ENCODE measurements around the gene CLCNKA.
A peak's percentile ranks its signal among the peaks of the same experiment; 100 is the strongest.
"Not testable (repeated sequence)": the region's sequence is repeated elsewhere in the genome, so short reads cannot be mapped to it uniquely, and the experiment has no call there.

CLCNKA gene

DNA sequence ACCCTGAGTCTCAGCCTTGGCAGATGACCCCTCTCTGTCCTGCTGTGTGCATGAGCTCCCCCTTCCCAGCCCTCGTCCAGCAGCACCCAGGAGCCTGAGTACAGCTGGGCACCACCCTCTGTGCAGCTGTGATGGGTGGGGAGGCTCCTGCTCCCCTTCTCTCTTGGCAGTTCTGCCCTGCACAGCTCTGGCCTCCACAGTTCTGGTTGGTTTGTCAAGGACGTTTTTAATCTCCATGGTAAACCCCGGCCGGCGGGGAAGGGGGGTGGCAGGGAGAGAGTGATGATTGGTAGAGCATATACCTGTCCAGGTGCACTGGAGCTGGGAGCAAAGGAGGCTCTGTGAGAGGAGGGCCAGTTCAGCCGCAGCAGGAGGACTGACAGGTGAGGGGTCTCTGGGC lies at the start of gene CLCNKA:
TSS of gene CLCNKA (plus strand) at position 356 of the 400 bp plus-strand sequence. CDS start 584 bp downstream, outside the sequence.
- Mint-ChIP-seq H3K27me3 (peaks cover 34% of the 10 kb centered on the region), H3K4me3 (no peak within 1 kb of the TSS), H3K9me3 (no peaks in the 10 kb centered on the region), H3K36me3 (ENCODE audit: insufficient read depth) (no peaks in the 10 kb centered on the region), H3K4me1 (no peaks in the 10 kb centered on the region), H3K27ac (ENCODE audit: low read depth) (no peak within 1 kb of the TSS)
- DNase-seq (ENCODE audit: low spot score in 2 of 2), result no peak
- no peak for ATAC-seq (replicated peaks; ENCODE audit: extremely low read depth, poor library complexity, severe bottlenecking)

DNA sequence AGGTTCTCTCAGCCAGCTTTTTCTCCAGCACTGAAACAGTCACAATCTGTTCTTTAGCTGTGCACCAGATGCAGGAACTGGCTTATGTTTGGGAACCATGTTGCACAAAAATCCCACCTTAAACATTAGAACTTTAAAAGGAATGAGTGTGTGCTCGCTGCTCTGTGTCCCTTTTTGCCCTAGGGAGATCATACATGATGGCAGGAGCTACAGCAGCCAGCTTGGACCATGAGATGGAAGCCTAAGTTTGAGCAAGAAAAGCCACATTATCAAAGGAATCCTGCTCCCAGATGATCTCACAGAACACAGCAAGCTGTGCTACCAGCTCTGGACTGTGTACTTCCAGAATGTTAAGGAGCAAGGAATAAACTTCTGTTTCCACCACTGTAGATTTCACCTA lies 49.4 kb upstream of the CLCNKA start:
- Mint-ChIP-seq H3K4me1 (peaks cover 41% of the 10 kb centered on the region), H3K9me3 (no peaks in the 10 kb centered on the region), H3K4me3 (no peak overlapping the region), H3K36me3 (ENCODE audit: insufficient read depth) (peaks cover 32% of the 10 kb centered on the region), H3K27ac (ENCODE audit: low read depth) (no peak overlapping the region), H3K27me3 (no peaks in the 10 kb centered on the region)
- no peak for DNase-seq (ENCODE audit: low spot score in 2 of 2)
- ATAC-seq (replicated peaks; ENCODE audit: extremely low read depth, poor library complexity, severe bottlenecking), result no peak

GRCh38 chr1:15973772-15974171 lies 48.1 kb upstream of the CLCNKA start:
- DNase-seq (ENCODE audit: low spot score in 2 of 2), result no peak
- no peak for ATAC-seq (replicated peaks; ENCODE audit: extremely low read depth, poor library complexity, severe bottlenecking)
- peaks cover 27% of the 10 kb centered on the region for H3K36me3 Mint-ChIP-seq (ENCODE audit: insufficient read depth)
- no peak overlapping the region for H3K4me3 Mint-ChIP-seq
- no peaks in the 10 kb centered on the region for H3K9me3 Mint-ChIP-seq
- no peaks in the 10 kb centered on the region for H3K27me3 Mint-ChIP-seq
- H3K4me1 Mint-ChIP-seq, result peaks cover 30% of the 10 kb centered on the region
- H3K27ac Mint-ChIP-seq (ENCODE audit: low read depth), result no peak overlapping the region

GRCh38 chr1:15974855-15975254 lies 47.0 kb upstream of the CLCNKA start:
- DNase-seq (ENCODE audit: low spot score in 2 of 2), result no peak
- H3K36me3 Mint-ChIP-seq (ENCODE audit: insufficient read depth), result peaks cover 24% of the 10 kb centered on the region
- no peaks in the 10 kb centered on the region for H3K27me3 Mint-ChIP-seq
- peaks cover 30% of the 10 kb centered on the region for H3K4me1 Mint-ChIP-seq
- no peak for ATAC-seq (replicated peaks; ENCODE audit: extremely low read depth, poor library complexity, severe bottlenecking)
- H3K4me3 Mint-ChIP-seq, result peak overlapping the region; percentile 94
- peak overlapping the region; percentile 90 for H3K27ac Mint-ChIP-seq (ENCODE audit: low read depth)
- no peaks in the 10 kb centered on the region for H3K9me3 Mint-ChIP-seq

DNA sequence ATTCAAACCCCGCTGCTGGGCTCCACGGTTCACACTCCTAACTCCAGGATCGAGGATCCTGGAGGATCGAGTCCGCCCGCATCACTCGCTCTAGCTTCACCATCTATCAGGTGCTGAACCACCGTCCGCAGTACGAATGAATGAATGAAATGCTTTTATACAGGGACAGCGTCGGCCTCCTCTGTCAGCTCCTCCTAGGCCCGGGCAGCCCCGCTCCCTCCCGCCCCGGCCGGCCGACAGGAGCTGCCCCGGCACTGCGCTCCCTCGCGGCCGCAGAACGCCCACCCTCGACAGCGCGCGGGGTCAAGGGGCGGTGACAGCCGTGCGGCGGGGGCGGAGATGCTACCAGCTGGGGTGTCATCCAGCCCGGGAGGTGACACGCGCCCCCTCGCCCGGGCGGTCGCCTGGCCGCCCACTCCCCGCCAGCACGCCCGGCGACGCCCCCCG lies 46.5 kb upstream of the CLCNKA start:
- Mint-ChIP-seq H3K4me3 (peak overlapping the region; percentile 94), H3K27ac (ENCODE audit: low read depth) (peak overlapping the region; percentile 90), H3K27me3 (no peaks in the 10 kb centered on the region), H3K36me3 (ENCODE audit: insufficient read depth) (peaks cover 19% of the 10 kb centered on the region), H3K4me1 (peaks cover 30% of the 10 kb centered on the region), H3K9me3 (no peaks in the 10 kb centered on the region)
- DNase-seq (ENCODE audit: low spot score in 2 of 2) (peak in 1 of 2 donors; percentile 52), ATAC-seq (replicated peaks; ENCODE audit: extremely low read depth, poor library complexity, severe bottlenecking) (peak; percentile 67)

DNA sequence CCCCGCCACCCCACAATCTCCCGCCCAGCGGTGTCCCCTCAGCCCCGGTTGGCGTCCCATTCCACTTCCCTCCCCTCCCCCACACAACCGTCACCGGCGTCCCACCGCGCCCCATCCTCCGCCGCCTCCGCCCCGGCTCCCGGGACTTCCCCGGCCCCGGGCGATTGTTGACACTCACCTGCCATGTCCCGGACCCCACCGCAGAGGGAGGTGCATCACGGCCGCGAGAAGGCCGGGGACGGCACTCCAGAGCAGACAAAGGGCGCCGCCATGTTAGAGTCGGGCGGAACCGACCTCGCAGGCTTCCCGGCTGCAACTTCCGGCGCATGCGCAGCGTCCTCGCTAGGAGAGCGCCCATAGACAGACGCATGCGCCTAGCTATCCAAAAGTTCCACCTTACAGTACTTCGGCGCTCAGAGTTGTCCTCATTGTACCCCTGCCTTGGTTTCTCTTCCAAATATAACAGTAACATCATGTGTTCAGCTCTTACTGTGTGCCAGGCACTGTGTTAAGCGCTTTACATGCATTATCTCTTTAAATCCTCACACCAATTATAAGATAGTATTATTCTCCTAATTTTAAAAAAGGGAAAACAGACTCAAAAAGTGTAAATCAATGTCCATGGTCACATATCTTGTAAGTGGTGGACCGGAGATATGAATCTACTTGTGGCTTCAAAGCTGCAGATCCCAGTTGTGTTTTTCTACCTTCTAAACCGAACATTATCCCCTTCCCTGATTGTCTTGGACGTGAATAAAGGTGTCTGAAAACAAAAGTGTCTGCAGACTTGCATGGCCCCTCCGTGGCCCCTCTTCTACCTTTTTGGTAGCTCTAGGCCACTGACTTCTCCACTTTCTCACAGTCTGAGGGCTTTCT lies 45.8 kb upstream of the CLCNKA start, which contains the start of gene ZBTB17:
TSS of gene ZBTB17 (minus strand) at position 297 of the 876 bp plus-strand sequence. CDS start 27,606 bp downstream, outside the sequence.
- H3K36me3 Mint-ChIP-seq (ENCODE audit: insufficient read depth), result peaks cover 18% of the 10 kb centered on the region
- H3K27ac Mint-ChIP-seq (ENCODE audit: low read depth), result peak within 1 kb of the TSS; percentile 90
- H3K27me3 Mint-ChIP-seq, result no peaks in the 10 kb centered on the region
- ATAC-seq (replicated peaks; ENCODE audit: extremely low read depth, poor library complexity, severe bottlenecking) (peak; percentile 93), DNase-seq (ENCODE audit: low spot score in 2 of 2) (peak; percentile 92 to 93)
- peaks cover 30% of the 10 kb centered on the region for H3K4me1 Mint-ChIP-seq
- peak within 1 kb of the TSS; percentile 94 for H3K4me3 Mint-ChIP-seq
- no peaks in the 10 kb centered on the region for H3K9me3 Mint-ChIP-seq

GRCh38 chr1:15977947-15978346 lies 43.9 kb upstream of the CLCNKA start:
- not testable (repeated sequence) for H3K27ac Mint-ChIP-seq (ENCODE audit: low read depth); H3K4me3 Mint-ChIP-seq; DNase-seq (ENCODE audit: low spot score in 2 of 2); H3K27me3 Mint-ChIP-seq; H3K9me3 Mint-ChIP-seq; ATAC-seq (replicated peaks; ENCODE audit: extremely low read depth, poor library complexity, severe bottlenecking)
- Mint-ChIP-seq H3K4me1 (peaks cover 25% of the 10 kb centered on the region), H3K36me3 (ENCODE audit: insufficient read depth) (peaks cover 12% of the 10 kb centered on the region)

- H3K27ac Mint-ChIP-seq (ENCODE audit: low read depth), result no peak overlapping the region
- ATAC-seq (replicated peaks; ENCODE audit: extremely low read depth, poor library complexity, severe bottlenecking) (no peak), DNase-seq (ENCODE audit: low spot score in 2 of 2) (no peak)
- no peaks in the 10 kb centered on the region for H3K9me3 Mint-ChIP-seq
- H3K36me3 Mint-ChIP-seq (ENCODE audit: insufficient read depth), result peaks cover 1% of the 10 kb centered on the region
- peaks cover 2% of the 10 kb centered on the region for H3K4me1 Mint-ChIP-seq
- H3K4me3 Mint-ChIP-seq, result no peak overlapping the region
- H3K27me3 Mint-ChIP-seq, result peaks cover 23% of the 10 kb centered on the region
Observed at GRCh38 chr1:15981679-15982078, 40.2 kb upstream of the CLCNKA start.

DNA sequence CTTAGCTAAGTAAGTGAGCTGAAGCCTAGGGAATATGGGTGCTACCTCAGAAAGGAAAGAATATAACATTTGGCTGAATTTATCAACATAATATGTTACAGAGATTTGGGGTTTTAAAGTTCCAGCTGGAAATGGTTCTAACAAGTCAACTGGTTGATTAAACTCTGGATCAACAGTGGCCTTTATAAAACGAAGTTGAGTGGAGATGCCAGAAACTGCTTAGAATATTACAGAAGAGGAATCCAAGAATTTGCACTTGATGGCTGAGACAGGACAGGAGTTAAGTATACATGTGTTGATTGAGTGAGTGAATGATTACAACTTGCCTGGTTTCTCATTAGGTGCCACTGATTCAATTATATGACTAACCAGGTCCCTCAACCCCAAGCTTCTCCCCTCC lies 38.6 kb upstream of the CLCNKA start:
- Mint-ChIP-seq H3K4me1 (no peaks in the 10 kb centered on the region), H3K36me3 (ENCODE audit: insufficient read depth) (no peaks in the 10 kb centered on the region), H3K27ac (ENCODE audit: low read depth) (no peak overlapping the region), H3K9me3 (no peaks in the 10 kb centered on the region), H3K27me3 (peaks cover 23% of the 10 kb centered on the region), H3K4me3 (no peak overlapping the region)
- DNase-seq (ENCODE audit: low spot score in 2 of 2), result no peak
- ATAC-seq (replicated peaks; ENCODE audit: extremely low read depth, poor library complexity, severe bottlenecking), result no peak

DNA sequence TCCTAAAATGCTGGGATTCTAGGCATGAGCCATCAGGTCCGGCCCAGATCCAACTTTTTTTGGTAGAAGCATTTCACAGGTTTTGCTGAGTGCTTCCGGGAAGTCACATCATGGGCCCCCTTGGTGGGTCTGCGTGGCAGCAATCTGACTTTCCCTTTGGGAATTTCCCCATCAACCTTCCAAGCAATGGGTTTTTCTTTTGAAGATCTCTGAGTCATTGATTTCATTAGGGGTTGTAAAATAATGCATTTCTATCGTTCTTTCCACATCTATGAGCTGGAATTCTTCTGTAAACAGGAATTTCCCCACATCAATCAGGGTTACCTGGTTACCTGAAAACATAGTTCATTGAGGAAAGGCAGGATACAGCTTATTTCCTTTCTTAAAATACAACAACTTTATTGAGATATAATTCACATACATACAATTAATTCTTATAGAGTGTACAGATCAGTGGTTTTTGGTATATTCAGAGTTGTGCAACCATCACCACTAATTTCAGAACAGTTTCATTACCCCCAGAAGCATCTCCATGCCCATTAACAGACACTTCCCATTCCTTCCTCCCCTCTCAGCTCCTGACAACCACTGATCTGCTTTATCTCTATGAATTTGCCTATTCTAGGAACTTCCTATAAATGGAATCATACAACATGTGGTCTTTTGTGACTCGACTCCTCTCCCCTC lies 36.1 kb upstream of the CLCNKA start:
- no peak for ATAC-seq (replicated peaks; ENCODE audit: extremely low read depth, poor library complexity, severe bottlenecking)
- no peak overlapping the region for H3K27ac Mint-ChIP-seq (ENCODE audit: low read depth)
- H3K36me3 Mint-ChIP-seq (ENCODE audit: insufficient read depth), result no peaks in the 10 kb centered on the region
- no peak overlapping the region for H3K4me3 Mint-ChIP-seq
- no peaks in the 10 kb centered on the region for H3K4me1 Mint-ChIP-seq
- DNase-seq (ENCODE audit: low spot score in 2 of 2), result no peak
- no peaks in the 10 kb centered on the region for H3K9me3 Mint-ChIP-seq
- H3K27me3 Mint-ChIP-seq, result peaks cover 32% of the 10 kb centered on the region

GRCh38 chr1:15988856-15989736 lies 32.7 kb upstream of the CLCNKA start:
- ATAC-seq (replicated peaks; ENCODE audit: extremely low read depth, poor library complexity, severe bottlenecking), result no peak
- Mint-ChIP-seq H3K9me3 (no peaks in the 10 kb centered on the region), H3K36me3 (ENCODE audit: insufficient read depth) (peaks cover 1% of the 10 kb centered on the region), H3K4me3 (no peak overlapping the region), H3K27me3 (peaks cover 19% of the 10 kb centered on the region), H3K4me1 (no peaks in the 10 kb centered on the region), H3K27ac (ENCODE audit: low read depth) (no peak overlapping the region)
- DNase-seq (ENCODE audit: low spot score in 2 of 2), result no peak

DNA sequence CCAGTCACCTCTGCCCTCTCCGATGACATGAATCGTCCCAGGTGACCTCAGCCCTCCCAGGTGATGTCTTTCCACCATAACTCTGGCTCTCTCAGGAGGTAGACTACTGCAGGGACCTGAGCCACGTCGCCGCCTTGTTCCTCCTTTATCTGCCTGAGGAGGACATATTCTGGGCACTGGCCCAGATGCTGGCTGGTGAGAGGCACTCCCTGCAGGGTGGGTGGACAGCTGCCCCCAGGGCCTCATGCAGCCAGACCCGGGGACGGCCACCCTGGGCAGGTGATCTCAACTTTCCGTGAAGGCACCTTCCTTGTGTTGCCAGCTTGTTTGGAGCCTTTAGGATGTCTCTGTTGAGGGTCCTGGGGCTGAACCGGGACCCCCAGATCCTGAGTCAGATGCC lies 32.1 kb upstream of the CLCNKA start:
- no peaks in the 10 kb centered on the region for H3K4me1 Mint-ChIP-seq
- DNase-seq (ENCODE audit: low spot score in 2 of 2) (no peak), ATAC-seq (replicated peaks; ENCODE audit: extremely low read depth, poor library complexity, severe bottlenecking) (no peak)
- H3K4me3 Mint-ChIP-seq, result no peak overlapping the region
- peaks cover 1% of the 10 kb centered on the region for H3K36me3 Mint-ChIP-seq (ENCODE audit: insufficient read depth)
- H3K27ac Mint-ChIP-seq (ENCODE audit: low read depth), result no peak overlapping the region
- H3K27me3 Mint-ChIP-seq, result peaks cover 12% of the 10 kb centered on the region
- no peaks in the 10 kb centered on the region for H3K9me3 Mint-ChIP-seq

Data from central memory CD8-positive, alpha-beta T cell (primary cell).